Frontal cortex (tissue), 4 donors: ENCODE results near the gene TMEM132D. TPM values are rescaled to one million over a fixed set of nuclear protein-coding genes. Genes with fewer than 3 reads are reported as not detected.
A peak's percentile ranks its signal among the peaks of the same experiment; 100 is the strongest.

Experiments
- DNase-seq, 2 donors: peaks; one replicate each; pipeline ENCODE4 v3.0.0; 2012; ENCODE audit warnings: low spot score in 2 of 2
- FAIRE-seq: peaks from 2 replicates; lab custom pipeline; 2012; peaks lifted over from hg19 to GRCh38; lab: Jason Lieb, UNC
- total RNA-seq: library from RNA; depleted of rRNA; stranded (reverse); fragments of >200 nt; gene quantifications from one replicate; pipeline ENCODE4 v1.2.3, GENCODE V29; 2014
- donor health status: control.
- donor health status: control.
- donor health status: control.

The TMEM132D gene
- total RNA-seq, 1 donor from 2014 or later: 4.1 TPM

GRCh38 chr12:129762436-129762835 lies 141.4 kb downstream of the TMEM132D start:
- DNase-seq: no peak
- no peak for FAIRE-seq

GRCh38 chr12:129753586-129753985 lies 150.2 kb downstream of the TMEM132D start:
- DNase-seq (no peak), FAIRE-seq (no peak)

GRCh38 chr12:129750421-129750820 lies 153.4 kb downstream of the TMEM132D start:
- FAIRE-seq: no peak
- DNase-seq: no peak

GRCh38 chr12:129746318-129746717 lies 157.5 kb downstream of the TMEM132D start:
- no peak for DNase-seq
- no peak for FAIRE-seq

GRCh38 chr12:129729170-129729569 lies 174.7 kb downstream of the TMEM132D start:
- FAIRE-seq (no peak), DNase-seq (no peak)

GRCh38 chr12:129727100-129727499 lies 176.7 kb downstream of the TMEM132D start:
- FAIRE-seq (no peak), DNase-seq (no peak)

GRCh38 chr12:129723260-129723659 lies 180.6 kb downstream of the TMEM132D start:
- DNase-seq (no peak), FAIRE-seq (no peak)

- DNase-seq (no peak), FAIRE-seq (no peak)
Measured at GRCh38 chr12:129720618-129721017, 183.2 kb downstream of the TMEM132D start.

- FAIRE-seq (no peak), DNase-seq (no peak)
Measured at GRCh38 chr12:129719416-129719815, 184.4 kb downstream of the TMEM132D start.

GRCh38 chr12:129717438-129717837 lies 186.4 kb downstream of the TMEM132D start:
- FAIRE-seq (peak; percentile 92), DNase-seq (no peak)

GRCh38 chr12:129716825-129717224 lies 187.0 kb downstream of the TMEM132D start:
- FAIRE-seq (no peak), DNase-seq (no peak)

GRCh38 chr12:129706716-129707115 lies 197.1 kb downstream of the TMEM132D start:
- DNase-seq (no peak), FAIRE-seq (peak; percentile 49)

GRCh38 chr12:129704232-129704830 lies 199.5 kb downstream of the TMEM132D start:
- FAIRE-seq (no peak), DNase-seq (no peak)

- FAIRE-seq (no peak), DNase-seq (no peak)
Measured at GRCh38 chr12:129701631-129702101, 202.2 kb downstream of the TMEM132D start.

GRCh38 chr12:129700036-129700435 lies 203.8 kb downstream of the TMEM132D start:
- DNase-seq (no peak), FAIRE-seq (no peak)

- FAIRE-seq: no peak
- DNase-seq: no peak
Measured at GRCh38 chr12:129696926-129697325, 206.9 kb downstream of the TMEM132D start.

- DNase-seq (no peak), FAIRE-seq (no peak)
Measured at GRCh38 chr12:129696405-129696804, 207.4 kb downstream of the TMEM132D start.

- FAIRE-seq (no peak), DNase-seq (no peak)
Measured at GRCh38 chr12:129693731-129694130, 210.1 kb downstream of the TMEM132D start.

- DNase-seq (no peak), FAIRE-seq (no peak)
Measured at GRCh38 chr12:129687731-129688130, 216.1 kb downstream of the TMEM132D start.

GRCh38 chr12:129681830-129682229 lies 222.0 kb downstream of the TMEM132D start:
- DNase-seq (no peak), FAIRE-seq (no peak)

- DNase-seq: no peak
- FAIRE-seq: no peak
Measured at GRCh38 chr12:129681151-129681550, 222.7 kb downstream of the TMEM132D start.

GRCh38 chr12:129676411-129676810 lies 227.4 kb downstream of the TMEM132D start:
- DNase-seq (no peak), FAIRE-seq (peak; percentile 66)
